Measurements from ENCODE around the gene RNF213. TPM values are rescaled to one million over a fixed set of nuclear protein-coding genes. Genes with fewer than 3 reads are reported as not detected.
A peak's percentile ranks its signal among the peaks of the same experiment; 100 is the strongest.

RNF213 gene
- total RNA-seq, 1 experiment from 2014 or later: 61.4 TPM

- no TSS peak for BruUV-seq (replicated peaks)
- no peaks in the 10 kb centered on the region for H3K9me3 ChIP-seq
- TF ChIP-seq CTCF (IDR thresholded peaks at IDR 0.05; ENCODE audit: insufficient read depth in 1 of 2, low read depth in 1 of 2, low read length in 1 of 2, severe bottlenecking in 1 of 2, unreplicated experiment in 1 of 2): no peak
- POLR2A ChIA-PET: interaction anchor here (1.9 kb wide), 1 partner anchor 31 kb away, joined by 5 read pairs; no protein-coding TSS in a partner anchor
- Mint-ChIP-seq H3K36me3 (ENCODE audit: insufficient read depth, unreplicated experiment) (peaks cover 16% of the 10 kb centered on the region), H3K4me3 (ENCODE audit: unreplicated experiment) (no peak overlapping the region), H3K9me3 (ENCODE audit: unreplicated experiment) (no peaks in the 10 kb centered on the region), H3K27me3 (ENCODE audit: insufficient read depth, unreplicated experiment) (no peaks in the 10 kb centered on the region), H3K4me1 (ENCODE audit: low read depth, unreplicated experiment) (no peaks in the 10 kb centered on the region), H3K27ac (ENCODE audit: unreplicated experiment) (no peak overlapping the region)
- CTCF ChIA-PET: interaction anchor here (0.5 to 1.3 kb wide), 6 partner anchors 10 to 560 kb away, joined by 3 to 5 read pairs (median 4); no protein-coding TSS in a partner anchor
- H3K4me1 ChIP-seq: no peaks in the 10 kb centered on the region
- intact Hi-C loops (cut with micrococcal nuclease; ENCODE audit: unreplicated experiment): loop anchor here (2.0 kb wide), 1 partner anchor 557 kb away; no protein-coding TSS in a partner anchor
- no peaks in the 10 kb centered on the region for H3K27me3 ChIP-seq (replicated peaks; ENCODE audit: control insufficient read depth, insufficient read depth, low read length)
- DNase-seq: no peak
- no peak overlapping the region for H3K4me3 ChIP-seq (ENCODE audit: low read depth, low read length)
- H3K36me3 ChIP-seq (ENCODE audit: control insufficient read depth, insufficient read depth, low read length): peaks cover under 1% of the 10 kb centered on the region; the same call in 1 of the 2 replicates
Observed at GRCh38 chr17:80424261-80424660, 163.6 kb downstream of the RNF213 start.

- peaks cover 16% of the 10 kb centered on the region for H3K36me3 Mint-ChIP-seq (ENCODE audit: insufficient read depth, unreplicated experiment)
- POLR2A ChIA-PET: interaction anchor here (1.9 kb wide), 1 partner anchor 30 kb away, joined by 5 read pairs; no protein-coding TSS in a partner anchor
- no peaks in the 10 kb centered on the region for H3K36me3 ChIP-seq (ENCODE audit: control insufficient read depth, insufficient read depth, low read length)
- H3K4me3 ChIP-seq (ENCODE audit: low read depth, low read length): no peak overlapping the region
- no TSS peak for BruUV-seq (replicated peaks)
- no peak overlapping the region for H3K27ac Mint-ChIP-seq (ENCODE audit: unreplicated experiment)
- H3K4me1 ChIP-seq: no peaks in the 10 kb centered on the region
- peak in 1 of 2 experiments; percentile 17 for TF ChIP-seq CTCF (IDR thresholded peaks at IDR 0.05; ENCODE audit: insufficient read depth in 1 of 2, low read depth in 1 of 2, low read length in 1 of 2, severe bottlenecking in 1 of 2, unreplicated experiment in 1 of 2)
- CTCF ChIA-PET: interaction anchor here (0.5 to 1.3 kb wide), 6 partner anchors 11 to 560 kb away, joined by 3 to 5 read pairs (median 4); no protein-coding TSS in a partner anchor
- no peaks in the 10 kb centered on the region for H3K27me3 ChIP-seq (replicated peaks; ENCODE audit: control insufficient read depth, insufficient read depth, low read length)
- H3K9me3 ChIP-seq: no peaks in the 10 kb centered on the region
- no peaks in the 10 kb centered on the region for H3K9me3 Mint-ChIP-seq (ENCODE audit: unreplicated experiment)
- intact Hi-C loops (cut with micrococcal nuclease; ENCODE audit: unreplicated experiment): loop anchor here (2.0 kb wide), 1 partner anchor 556 kb away; no protein-coding TSS in a partner anchor
- H3K4me1 Mint-ChIP-seq (ENCODE audit: low read depth, unreplicated experiment): no peaks in the 10 kb centered on the region
- no peaks in the 10 kb centered on the region for H3K27me3 Mint-ChIP-seq (ENCODE audit: insufficient read depth, unreplicated experiment)
- peak in 1 of 2 experiments; percentile 30 for DNase-seq
- H3K4me3 Mint-ChIP-seq (ENCODE audit: unreplicated experiment): no peak overlapping the region
Observed at GRCh38 chr17:80424878-80425765, 164.5 kb downstream of the RNF213 start.

- ChIA-PET POLR2A (interaction anchor here (1.9 kb wide), 1 partner anchor 29 kb away, joined by 5 read pairs; no protein-coding TSS in a partner anchor), CTCF (no interaction called here)
- Histone ChIP-seq H3K27me3 (replicated peaks; ENCODE audit: control insufficient read depth, insufficient read depth, low read length) (no peaks in the 10 kb centered on the region), H3K4me1 (no peaks in the 10 kb centered on the region), H3K4me3 (ENCODE audit: low read depth, low read length) (no peak overlapping the region), H3K9me3 (no peaks in the 10 kb centered on the region), H3K36me3 (ENCODE audit: control insufficient read depth, insufficient read depth, low read length) (no peaks in the 10 kb centered on the region)
- BruUV-seq (replicated peaks): no TSS peak
- Mint-ChIP-seq H3K27me3 (ENCODE audit: insufficient read depth, unreplicated experiment) (no peaks in the 10 kb centered on the region), H3K27ac (ENCODE audit: unreplicated experiment) (no peak overlapping the region), H3K4me3 (ENCODE audit: unreplicated experiment) (no peak overlapping the region), H3K4me1 (ENCODE audit: low read depth, unreplicated experiment) (no peaks in the 10 kb centered on the region), H3K9me3 (ENCODE audit: unreplicated experiment) (no peaks in the 10 kb centered on the region), H3K36me3 (ENCODE audit: insufficient read depth, unreplicated experiment) (peaks cover 16% of the 10 kb centered on the region)
- no peak for DNase-seq
- TF ChIP-seq CTCF (IDR thresholded peaks at IDR 0.05; ENCODE audit: insufficient read depth in 1 of 2, low read depth in 1 of 2, low read length in 1 of 2, severe bottlenecking in 1 of 2, unreplicated experiment in 1 of 2): no peak
- intact Hi-C loops (cut with micrococcal nuclease; ENCODE audit: unreplicated experiment): loop anchor here (2.0 kb wide), 1 partner anchor 555 kb away; no protein-coding TSS in a partner anchor
Observed at GRCh38 chr17:80425835-80426426, 165.3 kb downstream of the RNF213 start.

Data from Caco-2 (cell line).